Stimulated activated CD8-positive, alpha-beta memory T cell treated with anti-CD3 and anti-CD28 coated beads, Interleukin-4, amount 100 ng/mL, for 48 hours (primary cell): Measurements from ENCODE around the gene PPP1R2C.

Experiments
- DNase-seq: peaks from one replicate; pipeline ENCODE4 v3.0.0-alpha.2; 2020

The PPP1R2C gene

GRCh38 chrX:42778096-42778495 is at the start of gene PPP1R2C:
PPP1R2C (minus strand) TSS chrX:42778163; CDS start chrX:42778079, 84 bp downstream.
- no peak for DNase-seq

GRCh38 chrX:42825201-42825600 is 47.2 kb upstream of the PPP1R2C start:
- DNase-seq: no peak

- DNase-seq: no peak
Measured at GRCh38 chrX:42824541-42824940, 46.6 kb upstream of the PPP1R2C start.

GRCh38 chrX:42823443-42823842 is 45.5 kb upstream of the PPP1R2C start:
- no peak for DNase-seq

- no peak for DNase-seq
Measured at GRCh38 chrX:42821803-42822443, 44.0 kb upstream of the PPP1R2C start.

- DNase-seq: no peak
Measured at GRCh38 chrX:42818151-42818921, 40.4 kb upstream of the PPP1R2C start.

- DNase-seq: no peak
Measured at GRCh38 chrX:42809569-42809968, 31.6 kb upstream of the PPP1R2C start.

GRCh38 chrX:42807393-42807792 is 29.4 kb upstream of the PPP1R2C start:
- no peak for DNase-seq

GRCh38 chrX:42804524-42804923 is 26.6 kb upstream of the PPP1R2C start:
- no peak for DNase-seq

GRCh38 chrX:42803320-42803719 is 25.4 kb upstream of the PPP1R2C start:
- DNase-seq: no peak

GRCh38 chrX:42797651-42798269 is 19.8 kb upstream of the PPP1R2C start:
- DNase-seq: no peak

- no peak for DNase-seq
Measured at GRCh38 chrX:42783451-42783850, 5.5 kb upstream of the PPP1R2C start.

GRCh38 chrX:42776195-42776594 is 1.8 kb downstream of the PPP1R2C start:
- DNase-seq: no peak

- DNase-seq: no peak
Measured at GRCh38 chrX:42772874-42773273, 5.1 kb downstream of the PPP1R2C start.

GRCh38 chrX:42771506-42772335 is 6.2 kb downstream of the PPP1R2C start:
- no peak for DNase-seq

GRCh38 chrX:42770566-42770965 is 7.4 kb downstream of the PPP1R2C start:
- no peak for DNase-seq

- no peak for DNase-seq
Measured at GRCh38 chrX:42759881-42760280, 18.1 kb downstream of the PPP1R2C start.

GRCh38 chrX:42755815-42756214 is 22.1 kb downstream of the PPP1R2C start:
- DNase-seq: no peak

- no peak for DNase-seq
Measured at GRCh38 chrX:42754603-42755002, 23.4 kb downstream of the PPP1R2C start.

GRCh38 chrX:42754115-42754514 is 23.8 kb downstream of the PPP1R2C start:
- DNase-seq: no peak

GRCh38 chrX:42752730-42753129 is 25.2 kb downstream of the PPP1R2C start:
- no peak for DNase-seq

- DNase-seq: no peak
Measured at GRCh38 chrX:42751573-42751972, 26.4 kb downstream of the PPP1R2C start.
